Neural progenitor cell (in vitro differentiated cells): Measurements from ENCODE around the gene P3H2. TPM values are rescaled to one million over a fixed set of nuclear protein-coding genes. Genes with fewer than 3 reads are reported as not detected.

Experiments used
- DNase-seq: peaks from one replicate; pipeline ENCODE4 v3.0.0-alpha.2; 2016; ENCODE audit warnings: low spot score
- H2AFZ ChIP-seq: fragments of 200-600 bp; sonication (generic); replicated peaks from 2 replicates; pipeline ENCODE4 v1.6.1; 2016; ENCODE audit warnings: antibody characterized with exemption
- H3F3A ChIP-seq: fragments of 200-600 bp; sonication (generic); 2 replicates; pipeline ENCODE4 v1.6.1; 2016; ENCODE audit warnings: antibody characterized with exemption, low read depth
- H3K27ac ChIP-seq: fragments of 200-600 bp; sonication (generic); 2 replicates; pipeline ENCODE4 v1.5.1; 2016; ENCODE audit warnings: mild to moderate bottlenecking
- H3K27me3 ChIP-seq: fragments of 200-600 bp; sonication (generic); 2 replicates; pipeline ENCODE4 v1.6.1; 2016; ENCODE audit warnings: mild to moderate bottlenecking, moderate library complexity
- H3K36me3 ChIP-seq: fragments of 200-600 bp; sonication (generic); 2 replicates; pipeline ENCODE4 v1.5.1; 2016
- H3K4me1 ChIP-seq: fragments of 200-600 bp; sonication (generic); 2 replicates; pipeline ENCODE4 v1.6.1; 2016; ENCODE audit warnings: mixed run types
- H3K4me2 ChIP-seq: fragments of 200-600 bp; sonication (generic); 2 replicates; pipeline ENCODE4 v1.6.1; 2016
- H3K4me3 ChIP-seq: fragments of 200-600 bp; sonication (generic); 2 replicates; pipeline ENCODE4 v1.5.1; 2016
- H3K79me2 ChIP-seq: fragments of 200-600 bp; sonication (generic); 2 replicates; pipeline ENCODE4 v1.6.1; 2016; ENCODE audit warnings: low read depth
- H3K9ac ChIP-seq: fragments of 200-600 bp; sonication (generic); 2 replicates; pipeline ENCODE4 v1.6.1; 2016
- H3K9me3 ChIP-seq: fragments of 200-600 bp; sonication (generic); 2 replicates; pipeline ENCODE4 v1.5.1; 2016; ENCODE audit warnings: low read depth
- H4K20me1 ChIP-seq: fragments of 200-600 bp; sonication (generic); 2 replicates; pipeline ENCODE4 v1.6.1; 2016; ENCODE audit warnings: low read depth
- H3K27ac Mint-ChIP-seq: 3 replicates; pipeline ENCODE4 v1.8.0; 2021; ENCODE audit warnings: mixed read lengths
- H3K27me3 Mint-ChIP-seq: 2 replicates; pipeline ENCODE4 v1.8.0; 2022; ENCODE audit warnings: low read depth, mild to moderate bottlenecking, inconsistent platforms, moderate library complexity, mixed read lengths; ENCODE audit not compliant: insufficient read depth
- H3K36me3 Mint-ChIP-seq: 3 replicates; pipeline ENCODE4 v1.8.0; 2021; ENCODE audit warnings: mixed read lengths
- H3K4me1 Mint-ChIP-seq: 3 replicates; pipeline ENCODE4 v1.8.0; 2021; ENCODE audit warnings: mixed read lengths
- H3K4me3 Mint-ChIP-seq: 3 replicates; pipeline ENCODE4 v1.8.0; 2021; ENCODE audit warnings: mild to moderate bottlenecking, moderate library complexity, mixed read lengths
- H3K9me3 Mint-ChIP-seq: 3 replicates; pipeline ENCODE4 v1.8.0; 2020; ENCODE audit warnings: mixed read lengths
- CTCF ChIP-seq: fragments of 200-600 bp; sonication (generic); IDR thresholded peaks from 2 replicates; pipeline ENCODE4 v1.5.1; 2017; ENCODE audit warnings: antibody characterized with exemption, mild to moderate bottlenecking
- EZH2 ChIP-seq: fragments of 200-600 bp; sonication (generic); IDR thresholded peaks from 2 replicates; pipeline ENCODE4 v1.6.1; 2017; ENCODE audit warnings: antibody characterized with exemption, mild to moderate bottlenecking, moderate library complexity
- EZH2phosphoT487 ChIP-seq: fragments of 200-600 bp; sonication (generic); IDR thresholded peaks from 2 replicates; pipeline ENCODE4 v1.6.1; 2017; ENCODE audit warnings: antibody characterized with exemption
- total RNA-seq: library from RNA; depleted of rRNA; stranded (reverse); fragments of >200 nt; gene quantifications from 2 replicates; pipeline ENCODE4 v1.2.3, GENCODE V29; 2015; ENCODE audit warnings: low replicate concordance

Gene P3H2
- total RNA-seq, 1 donor from 2014 or later, result 21.4 TPM

DNA sequence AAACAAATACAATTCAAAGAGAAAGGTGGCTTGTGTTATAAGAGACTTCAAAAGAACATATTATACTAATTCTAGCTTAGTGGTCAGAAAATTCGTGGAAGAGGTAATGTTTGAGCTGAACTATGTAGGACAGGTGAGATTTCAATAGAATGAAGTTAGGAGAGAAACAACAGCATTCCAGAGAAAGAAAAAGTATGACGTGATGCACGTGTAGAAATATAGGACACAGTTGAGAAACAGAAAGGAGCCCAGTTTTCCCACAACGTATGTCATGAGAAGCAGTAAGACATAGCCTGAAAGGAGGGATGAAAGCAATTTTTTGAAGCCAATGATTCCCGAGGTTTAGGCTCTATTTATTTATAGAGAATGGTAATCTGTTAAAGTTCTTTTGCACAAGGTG, 18.7 kb upstream of the P3H2 start:
- no peak for TF ChIP-seq EZH2
- TF ChIP-seq CTCF, result no peak
- TF ChIP-seq EZH2phosphoT487, result no peak
- Mint-ChIP-seq H3K36me3 (no peaks in the 10 kb centered on the region), H3K27me3 (peaks cover 4% of the 10 kb centered on the region), H3K27ac (no peak overlapping the region), H3K4me1 (peaks cover 3% of the 10 kb centered on the region), H3K9me3 (peaks cover 6% of the 10 kb centered on the region), H3K4me3 (no peak overlapping the region)
- Histone ChIP-seq H2AFZ (no peak overlapping the region), H3K4me3 (no peak overlapping the region), H3K4me2 (no peak overlapping the region), H3K79me2 (no peaks in the 10 kb centered on the region), H3K4me1 (no peaks in the 10 kb centered on the region), H3K9ac (no peak overlapping the region), H3K9me3 (no peaks in the 10 kb centered on the region), H3K36me3 (no peaks in the 10 kb centered on the region), H4K20me1 (no peaks in the 10 kb centered on the region), H3F3A (peaks cover 6% of the 10 kb centered on the region), H3K27ac (no peak overlapping the region), H3K27me3 (no peaks in the 10 kb centered on the region)
- DNase-seq, result no peak

GRCh38 chr3:190132371-190132770, 11.7 kb upstream of the P3H2 start:
- DNase-seq, result no peak
- H3K4me1 Mint-ChIP-seq, result peaks cover 13% of the 10 kb centered on the region
- Histone ChIP-seq H3F3A (no peaks in the 10 kb centered on the region), H3K79me2 (no peaks in the 10 kb centered on the region), H3K27me3 (no peaks in the 10 kb centered on the region), H3K4me2 (no peak overlapping the region), H4K20me1 (no peaks in the 10 kb centered on the region), H3K27ac (no peak overlapping the region), H3K9ac (no peak overlapping the region), H3K4me1 (peaks cover 10% of the 10 kb centered on the region), H3K9me3 (no peaks in the 10 kb centered on the region), H3K36me3 (no peaks in the 10 kb centered on the region), H3K4me3 (no peak overlapping the region), H2AFZ (no peak overlapping the region)
- no peak for TF ChIP-seq EZH2phosphoT487
- no peak for TF ChIP-seq CTCF
- no peak for TF ChIP-seq EZH2
- H3K9me3 Mint-ChIP-seq, result peaks cover 10% of the 10 kb centered on the region
- peaks cover 6% of the 10 kb centered on the region for H3K27me3 Mint-ChIP-seq
- H3K27ac Mint-ChIP-seq, result no peak overlapping the region
- no peak overlapping the region for H3K4me3 Mint-ChIP-seq
- H3K36me3 Mint-ChIP-seq, result peaks cover 2% of the 10 kb centered on the region

DNA sequence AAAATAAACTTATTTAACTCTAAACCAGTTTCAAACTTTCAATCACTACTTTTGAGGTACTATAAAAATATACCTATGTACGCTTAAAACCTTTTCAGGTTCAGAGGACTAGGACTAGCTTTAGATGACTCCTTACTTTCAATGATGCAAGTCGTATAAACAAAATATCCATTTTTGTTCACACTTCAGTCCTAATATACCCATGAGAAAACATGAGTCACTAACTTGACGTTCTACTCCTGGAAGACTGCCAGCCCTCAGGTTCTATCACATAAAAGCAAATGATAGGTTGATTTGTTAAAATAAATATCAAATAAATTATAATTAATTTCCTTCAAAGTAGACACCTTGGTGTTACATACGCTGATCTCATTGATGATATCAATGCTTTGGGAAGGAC, 10.6 kb upstream of the P3H2 start:
- Histone ChIP-seq H3K36me3 (no peaks in the 10 kb centered on the region), H3K4me2 (no peak overlapping the region), H3K27me3 (no peaks in the 10 kb centered on the region), H3K4me3 (no peak overlapping the region), H3K79me2 (no peaks in the 10 kb centered on the region), H3K9ac (no peak overlapping the region), H4K20me1 (no peaks in the 10 kb centered on the region), H3K9me3 (no peaks in the 10 kb centered on the region), H2AFZ (no peak overlapping the region), H3K4me1 (peaks cover 10% of the 10 kb centered on the region), H3F3A (no peaks in the 10 kb centered on the region), H3K27ac (no peak overlapping the region)
- Mint-ChIP-seq H3K27ac (no peak overlapping the region), H3K4me3 (no peak overlapping the region), H3K27me3 (peaks cover 8% of the 10 kb centered on the region), H3K9me3 (peaks cover 10% of the 10 kb centered on the region), H3K4me1 (peaks cover 13% of the 10 kb centered on the region), H3K36me3 (peaks cover 2% of the 10 kb centered on the region)
- DNase-seq, result no peak
- TF ChIP-seq EZH2 (no peak), CTCF (no peak), EZH2phosphoT487 (no peak)
